SK-N-SH treated with all-trans-retinoic acid at 6 μM for 48 hours (cell line): Measurements from ENCODE around the gene HDAC10.
A peak's percentile ranks its signal among the peaks of the same experiment; 100 is the strongest.

Source experiments
- ATAC-seq: fragments of 200-7000 bp; cut with Tn5 transposase; 3 replicates; pipeline ENCODE4 v1.9.1; 2020; ENCODE audit warnings: mild to moderate bottlenecking, moderate library complexity
- BACH2 ChIP-seq: fragments of 250-450 bp; sonication (Bioruptor Pico); IDR thresholded peaks from 2 replicates; pipeline ENCODE4 v1.9.0; 2021; ENCODE audit warnings: mild to moderate bottlenecking, borderline replicate concordance
- CREB5 ChIP-seq: fragments of 250-450 bp; sonication (Bioruptor Pico); IDR thresholded peaks from 2 replicates; pipeline ENCODE4 v1.5.1; 2020; ENCODE audit warnings: low read depth, mild to moderate bottlenecking, moderate library complexity
- CSDC2 ChIP-seq: fragments of 250-450 bp; sonication (Bioruptor Pico); IDR thresholded peaks from 2 replicates; pipeline ENCODE4 v1.5.0; 2020; ENCODE audit warnings: mild to moderate bottlenecking, moderate library complexity
- GLIS3 ChIP-seq: fragments of 250-450 bp; sonication (Bioruptor Pico); IDR thresholded peaks from 2 replicates; pipeline ENCODE4 v1.5.0; 2020; ENCODE audit warnings: mild to moderate bottlenecking, moderate library complexity
- ISL1 ChIP-seq: fragments of 250-450 bp; sonication (Bioruptor Pico); IDR thresholded peaks from 2 replicates; pipeline ENCODE4 v2.1.2; 2022; ENCODE audit warnings: mild to moderate bottlenecking, moderate library complexity
- OSR1 ChIP-seq: fragments of 250-450 bp; sonication (Bioruptor Pico); IDR thresholded peaks from 2 replicates; pipeline ENCODE4 v1.8.0; 2022; ENCODE audit warnings: moderate library complexity, mild to moderate bottlenecking, inconsistent platforms
- PATZ1 ChIP-seq: fragments of 250-450 bp; sonication (Bioruptor Pico); IDR thresholded peaks from 2 replicates; pipeline ENCODE4 v1.8.0; 2020; ENCODE audit warnings: mild to moderate bottlenecking, moderate library complexity, borderline replicate concordance
- POU6F1 ChIP-seq: fragments of 250-450 bp; sonication (Bioruptor Pico); IDR thresholded peaks from 2 replicates; pipeline ENCODE4 v1.8.0; 2021; ENCODE audit warnings: low read depth, mild to moderate bottlenecking, moderate library complexity, borderline replicate concordance
- PPARA ChIP-seq: fragments of 250-450 bp; sonication (Bioruptor Pico); IDR thresholded peaks from 2 replicates; pipeline ENCODE4 v1.5.0; 2020; ENCODE audit warnings: mild to moderate bottlenecking, borderline replicate concordance
- RARB ChIP-seq: fragments of 250-450 bp; sonication (Bioruptor Pico); IDR thresholded peaks from 2 replicates; pipeline ENCODE4 v1.8.0; 2021; ENCODE audit warnings: mild to moderate bottlenecking, moderate library complexity
- SNAI2 ChIP-seq: fragments of 250-450 bp; sonication (Bioruptor Pico); IDR thresholded peaks from 2 replicates; pipeline ENCODE4 v1.5.0; 2020; ENCODE audit warnings: mild to moderate bottlenecking, moderate library complexity
- TCF4 ChIP-seq: fragments of 250-450 bp; sonication (Bioruptor Pico); IDR thresholded peaks from 2 replicates; pipeline ENCODE4 v1.8.0; 2021; ENCODE audit warnings: mild to moderate bottlenecking, moderate library complexity, borderline replicate concordance
- TOX ChIP-seq: fragments of 250-450 bp; sonication (Bioruptor Pico); IDR thresholded peaks from 2 replicates; pipeline ENCODE4 v1.8.0; 2021; ENCODE audit warnings: mild to moderate bottlenecking, moderate library complexity, borderline replicate concordance
- ZC3H10 ChIP-seq: fragments of 250-450 bp; sonication (Bioruptor Pico); IDR thresholded peaks from 2 replicates; pipeline ENCODE4 v1.5.1; 2021; ENCODE audit warnings: mild to moderate bottlenecking, moderate library complexity
- ZFP3 ChIP-seq: fragments of 250-450 bp; sonication (Bioruptor Pico); IDR thresholded peaks from 2 replicates; pipeline ENCODE4 v1.5.0; 2020; ENCODE audit warnings: mild to moderate bottlenecking, moderate library complexity
- ZFP30 ChIP-seq: fragments of 450-650 bp; formaldehyde crosslinking; IDR thresholded peaks from 2 replicates; pipeline ENCODE4 v1.5.0; 2022; ENCODE audit warnings: mild to moderate bottlenecking, moderate library complexity
- ZNF565 ChIP-seq: fragments of 450-650 bp; formaldehyde crosslinking; conservative IDR thresholded peaks from 2 replicates; pipeline ENCODE4 v1.5.0; 2020; ENCODE audit warnings: low read depth, mild to moderate bottlenecking, moderate library complexity
- ZNF8 ChIP-seq: fragments of 450-650 bp; formaldehyde crosslinking; IDR thresholded peaks from 2 replicates; pipeline ENCODE4 v1.5.0; 2020; ENCODE audit warnings: mild to moderate bottlenecking, moderate library complexity
- TF ChIP-seq, protein P1 (sequence below): fragments of 250-450 bp; sonication (Bioruptor Pico); IDR thresholded peaks from 2 replicates; pipeline ENCODE4 v1.5.1; 2021; ENCODE audit warnings: mild to moderate bottlenecking, moderate library complexity
- TF ChIP-seq, protein P2 (sequence below): fragments of 250-450 bp; sonication (Bioruptor Pico); IDR thresholded peaks from 2 replicates; pipeline ENCODE4 v1.5.0; 2020; ENCODE audit warnings: mild to moderate bottlenecking, moderate library complexity

HDAC10 gene

DNA sequence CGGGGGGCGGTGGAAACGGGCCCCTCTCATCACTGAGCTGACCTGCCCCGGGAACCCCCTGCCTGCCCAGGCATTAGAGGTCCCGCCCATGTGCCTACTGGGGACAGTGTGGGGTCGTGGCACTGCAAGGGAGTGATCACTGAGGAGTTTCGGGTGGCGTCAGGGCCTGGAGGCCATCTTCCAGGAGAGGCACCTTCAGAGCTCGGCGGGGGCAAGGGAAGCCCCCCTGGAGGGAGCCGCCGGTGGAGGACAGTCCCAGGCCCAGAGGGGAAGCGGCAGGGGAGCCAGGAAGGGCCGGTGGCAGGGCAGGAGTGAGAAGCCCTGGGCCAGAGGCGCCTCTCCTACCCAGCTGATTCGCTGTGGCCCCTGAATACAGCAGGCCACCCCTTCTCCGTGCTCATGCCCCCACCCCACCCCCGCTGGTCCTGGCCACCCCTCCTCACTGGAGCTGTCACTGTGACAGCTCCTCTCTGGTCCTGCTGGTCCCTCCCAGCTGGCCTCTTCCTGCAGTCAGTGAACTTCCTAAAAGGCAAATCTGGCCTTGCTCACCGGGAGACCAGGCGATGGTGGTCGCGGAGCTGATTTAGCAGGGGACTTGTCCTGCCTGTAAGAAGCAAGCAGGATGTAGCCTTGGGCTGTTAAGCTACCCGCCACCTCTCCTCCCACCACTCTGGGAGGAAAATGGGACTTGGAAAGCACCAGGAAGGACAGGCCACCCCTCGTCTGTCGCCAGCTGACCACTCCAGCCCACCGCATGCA, 21.2 kb upstream of the HDAC10 start:
- TF ChIP-seq, protein P1, sequence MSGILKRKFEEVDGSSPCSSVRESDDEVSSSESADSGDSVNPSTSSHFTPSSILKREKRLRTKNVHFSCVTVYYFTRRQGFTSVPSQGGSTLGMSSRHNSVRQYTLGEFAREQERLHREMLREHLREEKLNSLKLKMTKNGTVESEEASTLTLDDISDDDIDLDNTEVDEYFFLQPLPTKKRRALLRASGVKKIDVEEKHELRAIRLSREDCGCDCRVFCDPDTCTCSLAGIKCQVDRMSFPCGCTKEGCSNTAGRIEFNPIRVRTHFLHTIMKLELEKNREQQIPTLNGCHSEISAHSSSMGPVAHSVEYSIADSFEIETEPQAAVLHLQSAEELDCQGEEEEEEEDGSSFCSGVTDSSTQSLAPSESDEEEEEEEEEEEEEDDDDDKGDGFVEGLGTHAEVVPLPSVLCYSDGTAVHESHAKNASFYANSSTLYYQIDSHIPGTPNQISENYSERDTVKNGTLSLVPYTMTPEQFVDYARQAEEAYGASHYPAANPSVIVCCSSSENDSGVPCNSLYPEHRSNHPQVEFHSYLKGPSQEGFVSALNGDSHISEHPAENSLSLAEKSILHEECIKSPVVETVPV (CRISPR knock-in tag), result no peak
- TF ChIP-seq ZNF8, result no peak
- TF ChIP-seq CREB5, result no peak
- no peak for TF ChIP-seq CSDC2 (CRISPR knock-in tag)
- no peak for TF ChIP-seq ZNF565 (CRISPR knock-in tag)
- TF ChIP-seq RARB (CRISPR knock-in tag), result no peak
- peak; percentile 2; the same call in 2 of the 3 replicates for ATAC-seq

GRCh38 chr22:50271519-50271970, 20.5 kb upstream of the HDAC10 start:
- TF ChIP-seq ZNF565 (CRISPR knock-in tag), result no peak
- TF ChIP-seq TCF4 (CRISPR knock-in tag), result no peak
- TF ChIP-seq ZFP30 (CRISPR knock-in tag), result no peak
- no peak for TF ChIP-seq PATZ1 (CRISPR knock-in tag)
- TF ChIP-seq ZFP3, result no peak
- TF ChIP-seq, protein P1 (CRISPR knock-in tag), result no peak
- no peak for TF ChIP-seq ISL1 (CRISPR knock-in tag)
- TF ChIP-seq OSR1 (CRISPR knock-in tag), result no peak
- TF ChIP-seq, protein P2, sequence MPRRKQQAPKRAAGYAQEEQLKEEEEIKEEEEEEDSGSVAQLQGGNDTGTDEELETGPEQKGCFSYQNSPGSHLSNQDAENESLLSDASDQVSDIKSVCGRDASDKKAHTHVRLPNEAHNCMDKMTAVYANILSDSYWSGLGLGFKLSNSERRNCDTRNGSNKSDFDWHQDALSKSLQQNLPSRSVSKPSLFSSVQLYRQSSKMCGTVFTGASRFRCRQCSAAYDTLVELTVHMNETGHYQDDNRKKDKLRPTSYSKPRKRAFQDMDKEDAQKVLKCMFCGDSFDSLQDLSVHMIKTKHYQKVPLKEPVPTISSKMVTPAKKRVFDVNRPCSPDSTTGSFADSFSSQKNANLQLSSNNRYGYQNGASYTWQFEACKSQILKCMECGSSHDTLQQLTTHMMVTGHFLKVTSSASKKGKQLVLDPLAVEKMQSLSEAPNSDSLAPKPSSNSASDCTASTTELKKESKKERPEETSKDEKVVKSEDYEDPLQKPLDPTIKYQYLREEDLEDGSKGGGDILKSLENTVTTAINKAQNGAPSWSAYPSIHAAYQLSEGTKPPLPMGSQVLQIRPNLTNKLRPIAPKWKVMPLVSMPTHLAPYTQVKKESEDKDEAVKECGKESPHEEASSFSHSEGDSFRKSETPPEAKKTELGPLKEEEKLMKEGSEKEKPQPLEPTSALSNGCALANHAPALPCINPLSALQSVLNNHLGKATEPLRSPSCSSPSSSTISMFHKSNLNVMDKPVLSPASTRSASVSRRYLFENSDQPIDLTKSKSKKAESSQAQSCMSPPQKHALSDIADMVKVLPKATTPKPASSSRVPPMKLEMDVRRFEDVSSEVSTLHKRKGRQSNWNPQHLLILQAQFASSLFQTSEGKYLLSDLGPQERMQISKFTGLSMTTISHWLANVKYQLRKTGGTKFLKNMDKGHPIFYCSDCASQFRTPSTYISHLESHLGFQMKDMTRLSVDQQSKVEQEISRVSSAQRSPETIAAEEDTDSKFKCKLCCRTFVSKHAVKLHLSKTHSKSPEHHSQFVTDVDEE (CRISPR knock-in tag), result no peak
- no peak for TF ChIP-seq SNAI2 (CRISPR knock-in tag)
- no peak for TF ChIP-seq TOX
- no peak for TF ChIP-seq PPARA (CRISPR knock-in tag)
- TF ChIP-seq GLIS3 (CRISPR knock-in tag), result no peak
- TF ChIP-seq BACH2 (CRISPR knock-in tag), result no peak
- TF ChIP-seq POU6F1 (CRISPR knock-in tag), result no peak
- no peak for TF ChIP-seq CSDC2 (CRISPR knock-in tag)
- TF ChIP-seq ZC3H10 (CRISPR knock-in tag), result no peak
- no peak for TF ChIP-seq RARB (CRISPR knock-in tag)
- no peak for TF ChIP-seq ZNF8
- ATAC-seq, result peak; percentile 51
